Measurements from ENCODE around the gene ZCCHC14. TPM values are rescaled to one million over a fixed set of nuclear protein-coding genes. Genes with fewer than 3 reads are reported as not detected.
"Not testable (repeated sequence)": the region's sequence is repeated elsewhere in the genome, so short reads cannot be mapped to it uniquely, and the experiment has no call there.

The ZCCHC14 gene
- total RNA-seq, 1 donor from 2014 or later, result 44.8 TPM

GRCh38 chr16:87391950-87392820, 100.6 kb downstream of the ZCCHC14 start, which contains the start of gene MAP1LC3B:
Gene MAP1LC3B (plus strand): TSS chr16:87392336. CDS start chr16:87392428, 92 bp downstream.
- Mint-ChIP-seq H3K27me3 (ENCODE audit: unreplicated experiment) (no peaks in the 10 kb centered on the region), H3K36me3 (ENCODE audit: unreplicated experiment) (no peaks in the 10 kb centered on the region), H3K9me3 (ENCODE audit: unreplicated experiment) (no peaks in the 10 kb centered on the region), H3K4me1 (ENCODE audit: unreplicated experiment) (peaks cover 50% of the 10 kb centered on the region), H3K27ac (ENCODE audit: unreplicated experiment) (peak within 1 kb of the TSS; percentile 92), H3K4me3 (ENCODE audit: unreplicated experiment) (peak within 1 kb of the TSS; percentile 90)
- no peak for TF ChIP-seq CTCF (IDR thresholded peaks at IDR 0.05)
- DNase-seq (ENCODE audit: extremely low spot score, unreplicated experiment), result peak; percentile 100

GRCh38 chr16:87391324-87391949, 101.4 kb downstream of the ZCCHC14 start:
- Mint-ChIP-seq H3K4me1 (ENCODE audit: unreplicated experiment) (peaks cover 53% of the 10 kb centered on the region), H3K4me3 (ENCODE audit: unreplicated experiment) (peak overlapping the region; percentile 76), H3K36me3 (ENCODE audit: unreplicated experiment) (no peaks in the 10 kb centered on the region), H3K27ac (ENCODE audit: unreplicated experiment) (peak overlapping the region; percentile 92), H3K9me3 (ENCODE audit: unreplicated experiment) (no peaks in the 10 kb centered on the region), H3K27me3 (ENCODE audit: unreplicated experiment) (no peaks in the 10 kb centered on the region)
- TF ChIP-seq CTCF (IDR thresholded peaks at IDR 0.05), result no peak
- no peak for DNase-seq (ENCODE audit: extremely low spot score, unreplicated experiment)

- Mint-ChIP-seq H3K27me3 (ENCODE audit: unreplicated experiment) (no peaks in the 10 kb centered on the region), H3K4me3 (ENCODE audit: unreplicated experiment) (peak overlapping the region; percentile 76), H3K27ac (ENCODE audit: unreplicated experiment) (peak overlapping the region; percentile 92), H3K4me1 (ENCODE audit: unreplicated experiment) (peaks cover 53% of the 10 kb centered on the region), H3K36me3 (ENCODE audit: unreplicated experiment) (no peaks in the 10 kb centered on the region), H3K9me3 (ENCODE audit: unreplicated experiment) (no peaks in the 10 kb centered on the region)
- no peak for DNase-seq (ENCODE audit: extremely low spot score, unreplicated experiment)
- TF ChIP-seq CTCF (IDR thresholded peaks at IDR 0.05), result no peak
These were observed 102.0 kb downstream of the ZCCHC14 start for GRCh38 chr16:87390641-87391323.

- Mint-ChIP-seq H3K4me1 (ENCODE audit: unreplicated experiment) (peaks cover 46% of the 10 kb centered on the region), H3K27ac (ENCODE audit: unreplicated experiment) (peak overlapping the region; percentile 96)
- not testable (repeated sequence) for DNase-seq (ENCODE audit: extremely low spot score, unreplicated experiment); H3K27me3 Mint-ChIP-seq (ENCODE audit: unreplicated experiment); H3K9me3 Mint-ChIP-seq (ENCODE audit: unreplicated experiment); H3K4me3 Mint-ChIP-seq (ENCODE audit: unreplicated experiment); H3K36me3 Mint-ChIP-seq (ENCODE audit: unreplicated experiment)
These were observed 102.9 kb downstream of the ZCCHC14 start for GRCh38 chr16:87389914-87390313.

- Mint-ChIP-seq H3K27me3 (ENCODE audit: unreplicated experiment) (no peaks in the 10 kb centered on the region), H3K36me3 (ENCODE audit: unreplicated experiment) (no peaks in the 10 kb centered on the region), H3K4me3 (ENCODE audit: unreplicated experiment) (no peak overlapping the region), H3K4me1 (ENCODE audit: unreplicated experiment) (peaks cover 43% of the 10 kb centered on the region), H3K9me3 (ENCODE audit: unreplicated experiment) (no peaks in the 10 kb centered on the region), H3K27ac (ENCODE audit: unreplicated experiment) (peak overlapping the region; percentile 96)
- no peak for TF ChIP-seq CTCF (IDR thresholded peaks at IDR 0.05)
- no peak for DNase-seq (ENCODE audit: extremely low spot score, unreplicated experiment)
These were observed 103.6 kb downstream of the ZCCHC14 start for GRCh38 chr16:87389245-87389644.

All from osteocyte (in vitro differentiated cells).